Fibroblast of lung (primary cell): ENCODE results near the gene TAPBPL. TPM values are rescaled to one million over a fixed set of nuclear protein-coding genes. Genes with fewer than 3 reads are reported as not detected.

Source experiments
- DNase-seq, 2 donors: peaks; one replicate each; pipeline versions ENCODE4 v3.0.0 to v3.0.0-alpha.2; 2010; ENCODE audit warnings: low read depth in 2 of 2
- H2AFZ ChIP-seq: 2 replicates; pipeline ENCODE4 v1.5.1; 2012; ENCODE audit warnings: low read length, control low read depth, inconsistent platforms
- H3K27ac ChIP-seq: 2 replicates; pipeline ENCODE4 v1.5.1; 2011; ENCODE audit warnings: low read length, control low read depth; ENCODE audit not compliant: insufficient read depth
- H3K27me3 ChIP-seq: 2 replicates; pipeline ENCODE4 v1.5.1; 2011; ENCODE audit warnings: mild to moderate bottlenecking, low read length; ENCODE audit not compliant: control insufficient read depth, insufficient read depth
- H3K36me3 ChIP-seq: 2 replicates; pipeline ENCODE4 v1.5.1; 2011; ENCODE audit warnings: low read length; ENCODE audit not compliant: control insufficient read depth, insufficient read depth
- H3K4me1 ChIP-seq: 2 replicates; pipeline ENCODE4 v1.5.1; 2011; ENCODE audit warnings: low read length; ENCODE audit not compliant: control insufficient read depth, insufficient read depth; ENCODE audit errors: extremely low read depth
- H3K4me2 ChIP-seq: 2 replicates; pipeline ENCODE4 v1.5.1; 2011; ENCODE audit warnings: low read length, control low read depth; ENCODE audit not compliant: insufficient read depth; ENCODE audit errors: extremely low read depth
- H3K4me3 ChIP-seq, 4 experiments: fragments of 200-600 bp in 1 of 4; sonication (generic) in 1 of 4; replicated peaks in 1 of 4; 2 replicates each; pipeline ENCODE4 v1.5.1; 2011 to 2016; ENCODE audit warnings: low read length in 4 of 4, low read depth in 3 of 4, mild to moderate bottlenecking in 3 of 4, control low read depth in 2 of 4, inconsistent platforms in 1 of 4, mixed read lengths in 1 of 4; ENCODE audit not compliant: insufficient read depth in 1 of 4; ENCODE audit errors: control extremely low read depth in 1 of 4
- H3K79me2 ChIP-seq: 2 replicates; pipeline ENCODE4 v1.5.1; 2012; ENCODE audit warnings: mild to moderate bottlenecking, low read length, inconsistent platforms; ENCODE audit not compliant: control insufficient read depth, insufficient read depth
- H3K9ac ChIP-seq: 2 replicates; pipeline ENCODE4 v1.5.1; 2011; ENCODE audit warnings: mild to moderate bottlenecking, low read length, control low read depth; ENCODE audit not compliant: insufficient read depth
- H3K9me3 ChIP-seq: 2 replicates; pipeline ENCODE4 v1.5.1; 2012; ENCODE audit warnings: low read depth, low read length; ENCODE audit not compliant: control insufficient read depth, insufficient read depth
- H4K20me1 ChIP-seq: 2 replicates; pipeline ENCODE4 v1.5.1; 2011; ENCODE audit warnings: low read length; ENCODE audit not compliant: control insufficient read depth, insufficient read depth; ENCODE audit errors: extremely low read depth
- CTCF ChIP-seq, 2 donors: IDR thresholded peaks in 1 of 2; conservative IDR thresholded peaks in 1 of 2; 1 replicate in 1 of 2; 2 replicates in 1 of 2; pipeline ENCODE4 v1.5.1; 2011 to 2012; ENCODE audit warnings: low read length in 2 of 2, control low read depth in 1 of 2, inconsistent platforms in 1 of 2, low read depth in 1 of 2, mild to moderate bottlenecking in 1 of 2
- EZH2 ChIP-seq: IDR thresholded peaks from 2 replicates; pipeline ENCODE4 v1.5.1; 2012; ENCODE audit warnings: low read length, control low read depth, mild to moderate bottlenecking; ENCODE audit errors: missing control alignments
- polyA plus RNA-seq, 2 donors: library from polyadenylated mRNA; depleted of rRNA in 1 of 2; stranded (reverse) in 1 of 2; unstranded in 1 of 2; fragments of >200 nt; gene quantifications; 2 replicates each; pipeline ENCODE4 v1.2.1, GENCODE V29; 2011 to 2012; ENCODE audit warnings: missing spikeins in 1 of 2
- total RNA-seq: library from RNA; depleted of rRNA; stranded (reverse); fragments of >200 nt; gene quantifications from 2 replicates; pipeline ENCODE4 v1.2.1, GENCODE V29; 2014

The TAPBPL gene
- total and polyA plus RNA-seq, 2 donors (not counting 1 experiment from before 2014, with no cell fraction given) = 14.0 to 17.3 TPM

DNA sequence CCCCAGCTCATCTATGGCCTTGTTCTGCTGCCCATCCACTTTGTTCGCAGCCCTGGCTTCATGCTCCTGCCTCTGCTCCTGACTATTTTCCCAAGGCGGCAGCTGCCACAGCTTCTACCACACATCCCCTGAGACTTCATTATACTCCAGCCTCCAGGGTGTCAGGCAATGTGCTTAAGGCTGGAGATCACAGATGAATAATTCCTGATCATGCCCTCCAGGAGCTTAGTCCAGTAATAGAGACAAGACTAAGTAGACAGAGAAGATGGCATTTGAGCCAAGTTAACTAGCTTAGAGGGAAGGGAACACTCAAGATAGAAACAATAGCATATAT lies 7.1 kb downstream of the TAPBPL start:
- TF ChIP-seq EZH2 = no peak
- TF ChIP-seq CTCF (conservative IDR thresholded peaks at IDR 0.05 in 1 of 2, IDR thresholded peaks at IDR 0.05 in 1 of 2; ENCODE audit: low read depth in 1 of 2, low read length in 2 of 2) = no peak
- Histone ChIP-seq H4K20me1 (no peaks in the 10 kb centered on the region), H3K36me3 (peaks cover 28% of the 10 kb centered on the region), H3K27me3 (no peaks in the 10 kb centered on the region), H3K27ac (no peak overlapping the region), H3K9ac (no peak overlapping the region), H3K9me3 (no peaks in the 10 kb centered on the region), H3K79me2 (no peaks in the 10 kb centered on the region), H3K4me2 (no peak overlapping the region), H3K4me3 (no peak overlapping the region), H2AFZ (no peak overlapping the region), H3K4me1 (no peaks in the 10 kb centered on the region)
- no peak for DNase-seq

- Histone ChIP-seq H3K9ac (no peak overlapping the region), H3K4me2 (no peak overlapping the region), H2AFZ (no peak overlapping the region), H3K9me3 (no peaks in the 10 kb centered on the region), H3K79me2 (no peaks in the 10 kb centered on the region), H3K4me3 (no peak overlapping the region), H4K20me1 (no peaks in the 10 kb centered on the region), H3K36me3 (peaks cover 38% of the 10 kb centered on the region), H3K4me1 (no peaks in the 10 kb centered on the region), H3K27me3 (no peaks in the 10 kb centered on the region), H3K27ac (no peak overlapping the region)
- no peak for DNase-seq
- TF ChIP-seq CTCF (conservative IDR thresholded peaks at IDR 0.05 in 1 of 2, IDR thresholded peaks at IDR 0.05 in 1 of 2; ENCODE audit: low read depth in 1 of 2, low read length in 2 of 2) (no peak), EZH2 (no peak)
Observed at GRCh38 chr12:6460751-6461371, 9.0 kb downstream of the TAPBPL start.

- H3K27me3 ChIP-seq = no peaks in the 10 kb centered on the region
- peak overlapping the region; percentile 30 for H3K27ac ChIP-seq
- H4K20me1 ChIP-seq = no peaks in the 10 kb centered on the region
- H2AFZ ChIP-seq = no peak overlapping the region
- DNase-seq = no peak
- H3K79me2 ChIP-seq = no peaks in the 10 kb centered on the region
- no peak overlapping the region for H3K4me2 ChIP-seq
- H3K4me3 ChIP-seq = no peak overlapping the region
- no peaks in the 10 kb centered on the region for H3K4me1 ChIP-seq
- no peak overlapping the region for H3K9ac ChIP-seq
- TF ChIP-seq CTCF (conservative IDR thresholded peaks at IDR 0.05 in 1 of 2, IDR thresholded peaks at IDR 0.05 in 1 of 2; ENCODE audit: low read depth in 1 of 2, low read length in 2 of 2) (no peak), EZH2 (no peak)
- H3K9me3 ChIP-seq = no peaks in the 10 kb centered on the region
- H3K36me3 ChIP-seq = peaks cover 38% of the 10 kb centered on the region
Observed at GRCh38 chr12:6461401-6462233, 9.8 kb downstream of the TAPBPL start.
